ENCODE results near the gene TNC.

The TNC gene

DNA sequence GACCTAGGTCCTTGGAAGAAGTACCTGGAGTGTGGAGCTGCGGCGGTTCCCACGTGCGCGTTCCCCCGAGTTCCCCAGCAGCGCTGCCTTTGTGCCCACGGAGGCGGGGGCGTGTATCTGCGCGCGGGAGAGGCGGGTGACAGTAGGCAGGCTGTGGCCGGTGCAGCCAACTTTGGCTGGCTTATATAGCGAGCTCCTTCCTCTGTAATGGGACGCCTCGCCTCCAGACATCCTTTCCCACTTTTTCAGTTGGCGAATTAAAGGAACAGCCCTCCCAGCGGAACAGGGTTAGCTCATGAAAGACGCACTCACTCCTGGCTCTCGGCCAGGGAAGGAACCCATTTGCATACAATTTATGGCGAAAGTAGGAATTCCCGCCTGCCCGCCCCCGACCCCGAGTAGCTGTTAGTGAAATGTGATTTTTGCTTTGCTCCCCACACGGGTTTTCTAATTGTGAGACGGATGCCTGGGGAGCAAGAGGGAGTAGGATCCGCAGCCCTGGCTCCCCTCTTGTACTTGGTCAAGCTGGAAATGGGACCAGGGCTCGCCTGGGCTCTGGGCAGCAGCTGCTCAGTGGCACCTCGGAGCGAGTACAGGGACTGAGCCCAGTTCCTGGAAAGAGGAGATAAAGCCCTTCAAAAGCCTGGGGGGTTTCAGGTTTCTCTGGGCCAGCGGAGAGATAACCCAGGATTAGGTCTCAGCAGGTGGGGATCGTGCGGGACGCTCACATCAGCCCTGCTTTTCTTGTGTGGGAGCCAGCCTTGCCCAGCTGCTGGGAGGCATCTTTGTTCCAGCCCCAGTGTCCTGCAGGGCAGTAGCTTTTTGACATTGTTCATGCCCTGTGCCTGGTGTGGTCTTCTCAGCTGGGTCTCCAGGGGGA, at the start of gene TNC:
TNC (minus strand) TSS at position 159 of the 880 bp plus-strand sequence. CDS start 27,139 bp downstream, outside the sequence.
- TF ChIP-seq, protein P1, sequence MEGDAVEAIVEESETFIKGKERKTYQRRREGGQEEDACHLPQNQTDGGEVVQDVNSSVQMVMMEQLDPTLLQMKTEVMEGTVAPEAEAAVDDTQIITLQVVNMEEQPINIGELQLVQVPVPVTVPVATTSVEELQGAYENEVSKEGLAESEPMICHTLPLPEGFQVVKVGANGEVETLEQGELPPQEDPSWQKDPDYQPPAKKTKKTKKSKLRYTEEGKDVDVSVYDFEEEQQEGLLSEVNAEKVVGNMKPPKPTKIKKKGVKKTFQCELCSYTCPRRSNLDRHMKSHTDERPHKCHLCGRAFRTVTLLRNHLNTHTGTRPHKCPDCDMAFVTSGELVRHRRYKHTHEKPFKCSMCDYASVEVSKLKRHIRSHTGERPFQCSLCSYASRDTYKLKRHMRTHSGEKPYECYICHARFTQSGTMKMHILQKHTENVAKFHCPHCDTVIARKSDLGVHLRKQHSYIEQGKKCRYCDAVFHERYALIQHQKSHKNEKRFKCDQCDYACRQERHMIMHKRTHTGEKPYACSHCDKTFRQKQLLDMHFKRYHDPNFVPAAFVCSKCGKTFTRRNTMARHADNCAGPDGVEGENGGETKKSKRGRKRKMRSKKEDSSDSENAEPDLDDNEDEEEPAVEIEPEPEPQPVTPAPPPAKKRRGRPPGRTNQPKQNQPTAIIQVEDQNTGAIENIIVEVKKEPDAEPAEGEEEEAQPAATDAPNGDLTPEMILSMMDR (conservative IDR thresholded peaks at IDR 0.05), result no peak
- H3K27ac ChIP-seq, result peak within 1 kb of the TSS; percentile 27

DNA sequence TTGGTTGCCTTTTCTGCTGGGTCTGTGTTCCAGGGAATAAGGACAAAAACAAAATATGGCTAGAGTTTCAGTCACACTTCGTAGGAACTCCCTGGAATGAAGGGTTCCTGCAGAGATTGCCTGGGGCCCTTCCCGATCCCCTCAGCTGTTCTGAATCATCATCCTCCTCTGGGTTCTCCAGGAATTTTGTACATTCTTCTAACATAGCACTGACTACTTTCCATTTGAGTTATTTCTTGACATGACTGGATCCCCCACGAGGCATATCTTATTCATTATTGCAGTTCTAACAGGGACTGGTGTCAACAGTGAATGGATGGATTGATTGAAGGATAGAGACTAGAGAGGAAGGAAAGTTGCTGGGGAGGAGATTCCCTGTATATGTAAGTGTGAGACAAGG, 49.2 kb upstream of the TNC start:
- no peak overlapping the region for H3K27ac ChIP-seq
- TF ChIP-seq, protein P1 (conservative IDR thresholded peaks at IDR 0.05), result no peak

DNA sequence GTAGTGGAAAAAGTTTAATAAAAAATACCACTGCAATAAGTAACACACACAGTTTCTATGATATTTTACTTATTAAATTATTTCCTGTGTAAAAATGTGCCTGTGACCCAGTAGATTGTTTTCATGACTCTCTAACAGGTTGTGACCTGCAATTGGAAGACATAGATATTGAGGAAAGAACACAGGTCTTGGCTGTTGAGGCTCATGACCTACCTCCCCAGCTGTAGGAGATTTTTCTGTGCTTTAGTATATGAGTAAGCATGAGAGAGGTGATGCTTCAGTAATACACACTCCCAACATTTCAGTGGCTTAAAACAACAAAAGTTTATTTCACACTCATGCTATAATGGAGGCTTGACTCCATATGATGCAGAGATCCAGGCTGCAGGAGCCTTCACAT, 47.3 kb upstream of the TNC start:
- TF ChIP-seq, protein P1 (conservative IDR thresholded peaks at IDR 0.05), result no peak

DNA sequence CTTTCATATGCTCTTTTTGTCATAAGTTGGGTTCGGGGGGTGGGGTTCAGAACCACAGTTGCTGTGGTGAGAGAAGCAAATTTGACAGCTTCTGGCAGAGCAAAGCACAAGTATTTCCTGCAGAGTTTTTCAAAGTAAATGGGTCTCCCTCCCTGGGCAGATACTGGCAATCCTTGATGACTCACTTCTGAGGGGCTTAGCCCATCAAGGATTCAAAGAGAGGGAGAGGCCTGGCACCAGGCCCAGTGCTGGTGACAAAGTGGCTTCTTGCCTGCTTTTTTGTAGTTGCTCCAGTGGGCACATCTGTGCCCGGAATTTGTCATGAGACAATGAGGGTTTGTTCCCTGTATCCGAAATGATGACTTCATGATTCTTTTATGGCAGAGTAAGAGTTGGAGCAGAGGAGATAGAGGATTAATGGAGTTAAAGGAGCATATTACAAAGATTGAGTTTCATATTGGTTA, 46.6 kb upstream of the TNC start:
- TF ChIP-seq, protein P1 (conservative IDR thresholded peaks at IDR 0.05), result no peak

More for the DNA sequence above, 47.3 kb upstream of the TNC start:
- H3K27ac ChIP-seq, result no peak overlapping the region

DNA sequence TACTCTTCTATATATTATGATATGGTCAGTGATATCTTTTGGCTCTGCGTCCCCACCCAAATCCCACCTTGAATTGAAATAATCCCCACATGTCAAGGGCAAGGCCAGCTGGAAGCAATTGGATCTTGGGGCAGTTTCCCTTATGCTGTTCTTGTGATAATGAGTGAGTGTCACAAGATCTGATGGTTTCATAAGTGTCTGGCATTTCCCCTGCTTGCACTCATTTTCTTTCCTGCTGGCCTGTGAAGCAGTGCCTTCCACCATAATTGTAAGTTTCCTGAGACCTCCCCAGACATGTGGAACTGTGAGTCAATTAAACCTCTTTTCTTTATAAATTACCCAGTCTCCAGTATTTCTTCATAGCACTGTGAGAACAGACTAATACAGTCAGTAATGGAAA, 45.0 kb upstream of the TNC start:
- TF ChIP-seq, protein P1 (conservative IDR thresholded peaks at IDR 0.05), result no peak
- no peak overlapping the region for H3K27ac ChIP-seq

More for the DNA sequence above, 46.6 kb upstream of the TNC start:
- no peak overlapping the region for H3K27ac ChIP-seq

DNA sequence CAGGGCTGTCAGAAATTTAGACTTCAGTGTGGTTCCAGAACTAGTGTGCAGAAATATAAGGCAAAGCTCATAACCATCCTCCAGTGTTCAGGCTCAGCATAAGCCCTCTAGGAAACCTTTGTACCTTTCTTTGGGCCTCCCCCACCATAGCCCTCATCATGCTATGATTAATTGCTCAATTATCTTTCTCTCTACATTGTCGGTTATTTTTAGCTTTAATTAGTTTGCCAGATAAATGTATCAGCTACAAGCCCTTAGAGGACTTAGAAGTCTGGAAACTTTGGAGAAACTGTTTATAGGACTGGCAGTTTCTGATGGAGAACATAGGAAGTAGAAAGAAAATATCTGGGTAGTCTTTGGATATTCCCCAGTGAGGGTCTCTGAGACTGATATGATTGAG, 43.5 kb upstream of the TNC start:
- TF ChIP-seq, protein P1 (conservative IDR thresholded peaks at IDR 0.05), result no peak

DNA sequence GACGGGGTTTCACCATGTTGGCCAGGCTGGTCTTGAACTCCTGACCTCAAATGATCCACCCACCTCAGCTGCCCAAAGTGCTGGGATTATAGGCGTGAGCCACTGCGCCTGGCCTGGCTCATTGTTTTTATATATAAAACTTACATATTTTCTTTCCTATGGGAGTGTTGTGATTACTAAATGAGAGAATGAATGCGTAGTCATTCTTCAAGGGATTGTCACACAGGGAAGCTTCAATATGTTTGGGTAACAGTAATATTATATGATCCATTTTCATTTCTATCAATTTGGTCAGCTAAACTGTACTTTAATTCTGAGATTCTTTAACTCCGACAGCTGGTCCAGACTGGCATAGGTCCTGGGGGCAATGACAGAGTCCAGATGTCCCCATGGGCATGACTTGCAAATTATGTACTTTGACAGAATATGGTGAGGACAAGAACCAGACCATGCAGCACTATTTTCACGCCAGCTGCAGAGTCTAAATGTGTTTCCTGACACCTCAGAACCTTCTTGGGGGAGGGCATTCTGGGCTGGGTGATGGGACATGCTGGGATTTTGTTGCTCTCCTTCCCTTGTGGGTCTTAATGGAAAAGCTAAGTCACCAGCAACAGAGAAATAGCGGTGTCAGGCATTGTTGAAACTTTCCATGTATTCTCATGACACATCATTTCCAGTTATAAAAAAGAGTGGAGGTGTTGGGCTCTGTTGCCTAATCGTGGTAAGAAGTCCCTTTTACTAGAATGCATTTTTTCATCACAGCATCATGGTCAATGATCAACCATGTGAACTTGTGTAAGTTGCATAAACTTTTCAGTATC, 40.9 kb upstream of the TNC start:
- TF ChIP-seq, protein P1 (conservative IDR thresholded peaks at IDR 0.05), result no peak
- H3K27ac ChIP-seq, result no peak overlapping the region

More for the DNA sequence above, 43.5 kb upstream of the TNC start:
- H3K27ac ChIP-seq, result no peak overlapping the region
